Vagina (tissue), 2 donors: ENCODE measurements around the gene AKR1C1. TPM values are rescaled to one million over a fixed set of nuclear protein-coding genes. Genes with fewer than 3 reads are reported as not detected.
A peak's percentile ranks its signal among the peaks of the same experiment; 100 is the strongest.
"Not testable (repeated sequence)": the region's sequence is repeated elsewhere in the genome, so short reads cannot be mapped to it uniquely, and the experiment has no call there.

Experiments
- DNase-seq, 2 donors: peaks; one replicate each; pipeline ENCODE4 v3.0.0-alpha.2; 2017; ENCODE audit errors: extremely low spot score in 2 of 2
- H3K27ac ChIP-seq: fragments of 200-600 bp; sonication (generic); one replicate; pipeline ENCODE4 v1.5.1; 2019
- H3K27me3 ChIP-seq: fragments of 200-600 bp; sonication (generic); one replicate; pipeline ENCODE4 v1.5.1; 2019
- H3K36me3 ChIP-seq, 2 donors: fragments of 200-600 bp; sonication (generic); one replicate each; pipeline ENCODE4 v1.5.1; 2017 to 2019
- H3K4me1 ChIP-seq: fragments of 200-600 bp; sonication (generic); one replicate; pipeline ENCODE4 v1.5.1; 2019
- H3K4me3 ChIP-seq, 2 donors: fragments of 200-600 bp; sonication (generic); 1 replicate in 1 of 2; 2 replicates in 1 of 2; pipeline ENCODE4 v1.5.1; 2016 to 2019
- H3K9me3 ChIP-seq: fragments of 200-600 bp; sonication (generic); one replicate; pipeline ENCODE4 v1.5.1; 2019
- CTCF ChIP-seq, 3 experiments: fragments of 450-650 bp in 2 of 3; fragments of 200-600 bp in 1 of 3; sonication (generic) in 1 of 3; IDR thresholded peaks; one replicate each; pipeline ENCODE4 v1.5.1; 2017 to 2019; ENCODE audit warnings: antibody characterized with exemption in 3 of 3, mild to moderate bottlenecking in 2 of 3, moderate library complexity in 2 of 3
- POLR2A ChIP-seq, 2 donors: fragments of 450-650 bp; IDR thresholded peaks; one replicate each; pipeline ENCODE4 v1.6.1; 2017; ENCODE audit warnings: antibody characterized with exemption in 2 of 2, mild to moderate bottlenecking in 2 of 2, moderate library complexity in 2 of 2
- POLR2AphosphoS5 ChIP-seq, 2 donors: sonication (generic); formaldehyde crosslinking; IDR thresholded peaks; one replicate each; pipeline ENCODE4 v1.9.0; 2017; ENCODE audit warnings: antibody characterized with exemption in 2 of 2, mild to moderate bottlenecking in 2 of 2, low read depth in 1 of 2; ENCODE audit not compliant: insufficient read depth in 1 of 2
- intact Hi-C: fragments of 100-400 bp; cut with DNase I; formaldehyde crosslinking; loops from one replicate; pipeline ENCODE4 v1.15.1; 2023
- total RNA-seq: library from RNA; depleted of rRNA; stranded (reverse); fragments of >200 nt; gene quantifications from one replicate; pipeline ENCODE4 v1.2.3, GENCODE V29; 2016

Gene AKR1C1
- total RNA-seq, 1 donor from 2014 or later = 73.7 TPM

- intact Hi-C loops = no loop called here
- Histone ChIP-seq H3K27me3 (no peaks in the 10 kb centered on the region), H3K27ac (no peak overlapping the region), H3K36me3 (no peaks in the 10 kb centered on the region), H3K9me3 (no peaks in the 10 kb centered on the region), H3K4me1 (peaks cover 8% of the 10 kb centered on the region), H3K4me3 (no peak overlapping the region)
- no peak for DNase-seq
- no peak for TF ChIP-seq POLR2A (IDR thresholded peaks at IDR 0.05)
- no peak for TF ChIP-seq POLR2AphosphoS5 (IDR thresholded peaks at IDR 0.05; ENCODE audit: insufficient read depth in 1 of 2, low read depth in 1 of 2)
- TF ChIP-seq CTCF (IDR thresholded peaks at IDR 0.05) = no peak
Observed at GRCh38 chr10:5013385-5013784, 50.2 kb downstream of the AKR1C1 start.

- H3K27me3 ChIP-seq, intact Hi-C loops, H3K9me3 ChIP-seq, H3K4me3 ChIP-seq, DNase-seq, H3K36me3 ChIP-seq, H3K27ac ChIP-seq: not testable (repeated sequence)
- peaks cover 12% of the 10 kb centered on the region for H3K4me1 ChIP-seq
Observed at GRCh38 chr10:5014200-5014910, 51.1 kb downstream of the AKR1C1 start.

- intact Hi-C loops = loop anchor here (5.0 kb wide), 1 partner anchor 73 kb away; no protein-coding TSS in a partner anchor
- DNase-seq = no peak
- H3K4me3 ChIP-seq = no peak overlapping the region
Observed at GRCh38 chr10:5014936-5015335, 51.7 kb downstream of the AKR1C1 start.

GRCh38 chr10:5018134-5018533 lies 54.9 kb downstream of the AKR1C1 start:
- no peak for TF ChIP-seq POLR2AphosphoS5 (IDR thresholded peaks at IDR 0.05; ENCODE audit: insufficient read depth in 1 of 2, low read depth in 1 of 2)
- TF ChIP-seq POLR2A (IDR thresholded peaks at IDR 0.05) = no peak
- no peak for TF ChIP-seq CTCF (IDR thresholded peaks at IDR 0.05)
- intact Hi-C loops = loop anchor here (5.0 kb wide), 1 partner anchor 76 kb away; no protein-coding TSS in a partner anchor
- Histone ChIP-seq H3K9me3 (no peaks in the 10 kb centered on the region), H3K36me3 (no peaks in the 10 kb centered on the region), H3K4me1 (peaks cover 24% of the 10 kb centered on the region), H3K4me3 (no peak overlapping the region), H3K27me3 (no peaks in the 10 kb centered on the region), H3K27ac (no peak overlapping the region)
- DNase-seq = no peak

More at GRCh38 chr10:5014936-5015335, 51.7 kb downstream of the AKR1C1 start:
- Histone ChIP-seq H3K4me1 (peaks cover 18% of the 10 kb centered on the region), H3K36me3 (no peaks in the 10 kb centered on the region), H3K9me3 (no peaks in the 10 kb centered on the region), H3K27me3 (no peaks in the 10 kb centered on the region), H3K27ac (no peak overlapping the region)
- TF ChIP-seq POLR2AphosphoS5 (IDR thresholded peaks at IDR 0.05; ENCODE audit: insufficient read depth in 1 of 2, low read depth in 1 of 2) = no peak
- no peak for TF ChIP-seq POLR2A (IDR thresholded peaks at IDR 0.05)
- no peak for TF ChIP-seq CTCF (IDR thresholded peaks at IDR 0.05)

- DNase-seq, H3K27me3 ChIP-seq, H3K36me3 ChIP-seq, H3K4me3 ChIP-seq, H3K9me3 ChIP-seq: not testable (repeated sequence)
- intact Hi-C loops = loop anchor here (5.0 kb wide), 1 partner anchor 76 kb away; no protein-coding TSS in a partner anchor
- H3K4me1 ChIP-seq = peaks cover 24% of the 10 kb centered on the region
- peak overlapping the region; percentile 61 for H3K27ac ChIP-seq
Observed at GRCh38 chr10:5018671-5019277, 55.6 kb downstream of the AKR1C1 start.

GRCh38 chr10:5019770-5020612 lies 56.8 kb downstream of the AKR1C1 start:
- H3K27ac ChIP-seq = peak overlapping the region; percentile 61
- intact Hi-C loops = loop anchor here (5.0 kb wide), 1 partner anchor 78 kb away; no protein-coding TSS in a partner anchor

GRCh38 chr10:5021624-5022290 lies 58.5 kb downstream of the AKR1C1 start:
- H3K27me3 ChIP-seq, DNase-seq, H3K9me3 ChIP-seq, H3K36me3 ChIP-seq, H3K4me3 ChIP-seq, intact Hi-C loops, H3K27ac ChIP-seq: not testable (repeated sequence)
- peaks cover 24% of the 10 kb centered on the region for H3K4me1 ChIP-seq

More at GRCh38 chr10:5019770-5020612, 56.8 kb downstream of the AKR1C1 start:
- H3K9me3 ChIP-seq, H3K4me3 ChIP-seq, H3K36me3 ChIP-seq, DNase-seq, H3K27me3 ChIP-seq: not testable (repeated sequence)
- peaks cover 24% of the 10 kb centered on the region for H3K4me1 ChIP-seq
